ENCODE results near the gene CHRM2. TPM values are rescaled to one million over a fixed set of nuclear protein-coding genes. Genes with fewer than 3 reads are reported as not detected.
A peak's percentile ranks its signal among the peaks of the same experiment; 100 is the strongest.

The CHRM2 gene
- total RNA-seq, 4 donors from 2014 or later: 0.49 to 5.6 TPM; not detected in 2

DNA sequence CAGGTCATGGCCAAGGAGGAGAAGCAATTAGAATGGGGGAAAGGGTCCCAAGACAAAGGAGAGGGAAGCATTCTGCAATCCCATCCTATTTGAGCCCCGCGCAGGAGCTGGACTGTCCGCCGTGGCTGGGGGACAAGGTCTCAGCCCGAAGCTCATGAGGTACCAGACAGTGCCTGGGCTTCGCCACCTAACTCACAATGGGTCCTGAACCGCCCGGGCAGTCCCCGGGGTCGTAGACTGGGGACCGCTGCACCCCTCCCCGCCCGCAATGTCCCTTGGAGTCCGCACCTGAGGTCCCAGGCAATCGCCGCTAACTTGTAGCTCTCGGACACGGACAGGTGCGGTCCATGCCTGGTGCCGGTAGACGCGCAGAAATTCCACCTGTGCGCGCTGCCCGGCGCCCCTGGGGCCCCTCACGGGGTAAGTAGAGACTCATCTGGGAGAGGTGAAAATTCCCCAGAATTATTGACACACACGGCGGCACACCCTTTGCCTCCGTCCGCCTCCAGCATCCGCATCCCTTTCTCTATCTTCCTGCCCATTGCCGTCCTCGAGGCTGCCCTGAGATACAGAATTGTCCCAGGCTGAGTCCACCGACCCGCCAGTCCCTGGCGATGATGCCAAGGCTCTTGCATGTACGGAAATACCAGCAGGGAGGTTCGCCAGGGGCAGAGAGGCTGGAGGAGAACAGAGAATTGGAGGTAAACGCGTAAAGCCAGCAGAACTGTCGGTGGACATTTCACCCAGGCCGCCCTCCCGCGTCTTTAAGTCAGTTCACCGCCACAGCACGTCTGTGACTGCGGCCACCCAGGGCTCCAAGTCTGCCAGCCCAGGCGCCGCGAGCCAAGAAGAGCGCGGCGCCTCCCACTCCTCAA, 1.8 kb downstream of the CHRM2 start:
- Histone ChIP-seq H3K4me3 (peak overlapping the region; percentile 6 to 27), H3K9me3 (no peaks in the 10 kb centered on the region), H3K27me3 (peaks cover 0 to 4% of the 10 kb centered on the region in 2 donors), H3K27ac (no peak overlapping the region), H3K4me1 (peaks cover 0 to 16% of the 10 kb centered on the region in 2 donors), H3K36me3 (no peaks in the 10 kb centered on the region)
- no peak for TF ChIP-seq POLR2A (IDR thresholded peaks at IDR 0.05)
- TF ChIP-seq, protein P1, sequence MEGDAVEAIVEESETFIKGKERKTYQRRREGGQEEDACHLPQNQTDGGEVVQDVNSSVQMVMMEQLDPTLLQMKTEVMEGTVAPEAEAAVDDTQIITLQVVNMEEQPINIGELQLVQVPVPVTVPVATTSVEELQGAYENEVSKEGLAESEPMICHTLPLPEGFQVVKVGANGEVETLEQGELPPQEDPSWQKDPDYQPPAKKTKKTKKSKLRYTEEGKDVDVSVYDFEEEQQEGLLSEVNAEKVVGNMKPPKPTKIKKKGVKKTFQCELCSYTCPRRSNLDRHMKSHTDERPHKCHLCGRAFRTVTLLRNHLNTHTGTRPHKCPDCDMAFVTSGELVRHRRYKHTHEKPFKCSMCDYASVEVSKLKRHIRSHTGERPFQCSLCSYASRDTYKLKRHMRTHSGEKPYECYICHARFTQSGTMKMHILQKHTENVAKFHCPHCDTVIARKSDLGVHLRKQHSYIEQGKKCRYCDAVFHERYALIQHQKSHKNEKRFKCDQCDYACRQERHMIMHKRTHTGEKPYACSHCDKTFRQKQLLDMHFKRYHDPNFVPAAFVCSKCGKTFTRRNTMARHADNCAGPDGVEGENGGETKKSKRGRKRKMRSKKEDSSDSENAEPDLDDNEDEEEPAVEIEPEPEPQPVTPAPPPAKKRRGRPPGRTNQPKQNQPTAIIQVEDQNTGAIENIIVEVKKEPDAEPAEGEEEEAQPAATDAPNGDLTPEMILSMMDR (IDR thresholded peaks at IDR 0.05): no peak
- no peak for DNase-seq
- intact Hi-C loops (cut with DNase I; ENCODE audit: low total_unique reads): no loop called here

DNA sequence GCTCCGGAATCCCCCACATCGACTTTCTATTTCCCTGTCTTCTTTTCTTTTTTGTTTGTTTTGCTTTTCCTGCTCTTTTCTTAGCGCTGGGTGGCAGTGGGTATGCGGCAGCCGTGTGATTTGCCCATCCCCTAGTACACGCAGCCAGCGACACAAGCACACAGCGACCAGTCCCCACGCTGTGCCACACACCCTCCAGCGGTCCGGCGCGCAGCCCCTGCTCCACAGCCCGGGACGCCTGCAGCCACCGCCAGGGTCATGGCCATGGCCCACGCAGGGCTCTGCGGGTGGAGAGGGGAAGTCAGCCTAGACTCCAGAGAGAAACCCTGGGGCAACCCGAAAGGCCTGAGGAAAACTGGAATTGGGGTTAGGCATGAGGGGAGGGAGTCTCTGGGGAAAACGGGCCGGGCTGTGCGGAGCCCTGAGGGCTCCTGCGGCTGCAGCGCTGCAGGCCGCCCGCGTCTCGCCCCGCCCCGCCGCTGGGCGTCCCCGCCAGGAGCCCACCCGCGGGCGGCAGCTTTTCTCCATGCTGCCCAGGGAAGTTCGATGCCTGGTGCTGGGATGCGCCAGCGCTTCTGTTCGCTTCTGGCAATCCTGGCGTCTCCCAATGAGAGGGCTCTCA, 2.5 kb downstream of the CHRM2 start:
- intact Hi-C loops (cut with DNase I; ENCODE audit: low total_unique reads): no loop called here
- H3K36me3 ChIP-seq: no peaks in the 10 kb centered on the region
- no peaks in the 10 kb centered on the region for H3K9me3 ChIP-seq
- H3K27ac ChIP-seq: no peak overlapping the region
- H3K4me1 ChIP-seq: peaks cover 0 to 16% of the 10 kb centered on the region in 2 donors
- H3K27me3 ChIP-seq: peaks cover 0 to 4% of the 10 kb centered on the region in 2 donors
- H3K4me3 ChIP-seq: peak overlapping the region; percentile 6 to 27
- TF ChIP-seq, protein P1 (IDR thresholded peaks at IDR 0.05): no peak
- no peak for TF ChIP-seq POLR2A (IDR thresholded peaks at IDR 0.05)
- DNase-seq: no peak

DNA sequence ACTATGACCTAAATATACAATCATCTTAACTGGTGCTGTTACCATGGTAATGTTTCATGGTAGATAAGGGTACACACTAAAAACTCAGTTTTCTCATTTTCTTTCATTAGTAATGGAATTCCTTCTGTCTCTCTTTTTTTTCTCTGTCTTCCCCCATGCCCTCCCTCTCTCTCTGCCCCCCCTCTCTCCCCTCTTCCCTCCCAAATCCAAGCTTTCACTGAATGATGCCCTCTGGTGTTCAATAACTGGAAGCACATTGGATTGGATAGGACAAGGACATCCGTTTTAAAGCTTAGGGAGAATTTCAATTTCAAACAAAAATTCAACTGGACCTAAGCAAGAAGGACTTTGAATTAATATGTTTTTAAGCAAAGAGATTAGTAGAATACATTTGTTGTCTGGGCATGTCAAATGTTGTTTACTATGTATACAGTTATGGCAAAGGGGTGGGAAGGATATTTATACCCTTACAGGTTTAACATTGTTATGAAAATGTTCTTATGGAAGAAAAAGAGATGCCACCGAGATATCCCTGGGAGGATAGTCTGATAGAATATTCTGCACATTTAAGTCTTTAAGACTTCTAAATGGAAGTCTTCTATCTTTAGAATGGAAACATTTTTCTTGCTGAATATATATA, 6.1 kb downstream of the CHRM2 start:
- TF ChIP-seq POLR2A (IDR thresholded peaks at IDR 0.05): no peak
- TF ChIP-seq, protein P1 (IDR thresholded peaks at IDR 0.05): no peak
- Histone ChIP-seq H3K27ac (no peak overlapping the region), H3K4me1 (peaks cover 0 to 10% of the 10 kb centered on the region in 2 donors), H3K27me3 (peaks cover 0 to 4% of the 10 kb centered on the region in 2 donors), H3K36me3 (no peaks in the 10 kb centered on the region), H3K4me3 (no peak overlapping the region), H3K9me3 (no peaks in the 10 kb centered on the region)
- DNase-seq: no peak
- intact Hi-C loops (cut with DNase I; ENCODE audit: low total_unique reads): no loop called here

DNA sequence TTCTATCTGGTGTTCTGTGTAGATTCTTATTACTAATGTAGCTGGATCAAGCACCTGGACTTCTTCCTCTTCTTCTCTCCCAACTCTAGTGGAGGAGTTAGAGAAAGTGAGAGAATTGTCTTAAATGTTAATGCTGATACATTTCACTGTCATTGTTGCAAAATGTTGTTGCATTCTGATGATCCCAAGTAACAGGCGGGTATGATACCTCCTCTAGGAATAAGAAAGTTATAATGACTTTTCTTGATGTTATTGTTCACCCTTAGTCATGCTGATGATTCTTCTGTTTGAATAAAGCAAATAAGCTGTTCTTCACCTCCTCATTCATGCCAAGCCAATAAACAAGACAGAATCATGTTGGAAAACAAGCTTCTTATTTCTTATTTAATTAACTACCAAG, 9.1 kb downstream of the CHRM2 start:
- TF ChIP-seq, protein P1 (IDR thresholded peaks at IDR 0.05): no peak
- TF ChIP-seq POLR2A (IDR thresholded peaks at IDR 0.05): no peak
- Histone ChIP-seq H3K27me3 (no peaks in the 10 kb centered on the region), H3K4me1 (no peaks in the 10 kb centered on the region)

More for the DNA sequence above, 9.1 kb downstream of the CHRM2 start:
- Histone ChIP-seq H3K4me3 (no peak overlapping the region), H3K9me3 (no peaks in the 10 kb centered on the region), H3K36me3 (no peaks in the 10 kb centered on the region), H3K27ac (no peak overlapping the region)
- intact Hi-C loops (cut with DNase I; ENCODE audit: low total_unique reads): no loop called here
- no peak for DNase-seq

All from uterus (tissue), 4 donors.